NOMO-1 treated with dmso at 0.1 percent for 144 hours (cell line): ENCODE data around the gene C5orf15.
A peak's percentile ranks its signal among the peaks of the same experiment; 100 is the strongest.

ENCODE experiments used
- DNase-seq: peaks from one replicate; lab custom pipeline; 2025; ENCODE audit not compliant: unreplicated experiment; lab: John Stamatoyannopoulos, UW

C5orf15 gene

GRCh38 chr5:133968204-133968980, at the start of gene C5orf15:
C5orf15 (minus strand) TSS chr5:133968625; CDS start chr5:133968584, 41 bp downstream.
- peak; percentile 98 for DNase-seq

- DNase-seq: no peak
These were observed 39.9 kb upstream of the C5orf15 start for GRCh38 chr5:134008266-134008749.

GRCh38 chr5:134007581-134008265, 39.3 kb upstream of the C5orf15 start:
- DNase-seq: no peak

GRCh38 chr5:134006115-134006514, 37.7 kb upstream of the C5orf15 start:
- DNase-seq: no peak

GRCh38 chr5:134005417-134006061, 37.1 kb upstream of the C5orf15 start:
- DNase-seq: no peak

- DNase-seq: peak; percentile 70
These were observed 36.4 kb upstream of the C5orf15 start, which contains the start of gene VDAC1 for GRCh38 chr5:134004626-134005416. VDAC1 (minus strand) TSS chr5:134004975; CDS start chr5:133993012, 11,963 bp downstream.

GRCh38 chr5:134003817-134004625, 35.6 kb upstream of the C5orf15 start:
- DNase-seq: peak; percentile 18

GRCh38 chr5:134003064-134003816, 34.8 kb upstream of the C5orf15 start:
- DNase-seq: no peak

- no peak for DNase-seq
These were observed 33.7 kb upstream of the C5orf15 start for GRCh38 chr5:134001938-134002731.

GRCh38 chr5:134000696-134001453, 32.5 kb upstream of the C5orf15 start:
- DNase-seq: no peak

- DNase-seq: no peak
These were observed 31.7 kb upstream of the C5orf15 start for GRCh38 chr5:134000091-134000511.

GRCh38 chr5:133998807-133999206, 30.4 kb upstream of the C5orf15 start:
- no peak for DNase-seq

- DNase-seq: no peak
These were observed 29.6 kb upstream of the C5orf15 start for GRCh38 chr5:133998042-133998441.

GRCh38 chr5:133996683-133997252, 28.3 kb upstream of the C5orf15 start:
- no peak for DNase-seq

GRCh38 chr5:133995883-133996563, 27.6 kb upstream of the C5orf15 start:
- DNase-seq: no peak

GRCh38 chr5:133995341-133995740, 26.9 kb upstream of the C5orf15 start:
- no peak for DNase-seq

GRCh38 chr5:133994990-133995333, 26.5 kb upstream of the C5orf15 start:
- DNase-seq: no peak
